GM18498 (cell line): Measurements from ENCODE around the gene PCSK5.

Experiments
- ATAC-seq: cut with Tn5 transposase; IDR thresholded peaks from one replicate; pipeline ENCODE4 v1.9.1; 2021; ENCODE audit warnings: mild to moderate bottlenecking, moderate library complexity; ENCODE audit not compliant: unreplicated experiment

The PCSK5 gene

DNA sequence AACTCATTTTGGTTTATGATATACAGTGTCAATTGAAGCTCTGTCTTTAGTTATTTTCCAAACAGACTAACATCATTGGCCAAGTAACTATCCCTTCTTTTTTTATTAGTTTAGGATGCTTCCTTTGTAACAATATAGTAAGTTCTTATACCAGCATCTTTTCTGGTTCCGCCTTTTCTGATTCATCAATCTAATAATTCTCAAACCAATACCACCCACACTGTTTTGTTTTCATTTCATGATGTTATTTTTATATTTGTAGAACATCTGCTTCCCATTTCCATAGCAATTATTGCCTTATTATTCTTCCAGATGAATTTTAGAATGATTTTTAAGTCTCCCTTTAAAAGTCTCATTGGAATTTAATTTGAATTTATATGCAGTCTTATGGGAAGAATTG lies 285.7 kb downstream of the PCSK5 start:
- ATAC-seq: no peak

GRCh38 chr9:76177931-76178330 lies 287.5 kb downstream of the PCSK5 start:
- no peak for ATAC-seq

GRCh38 chr9:76180541-76180940 lies 290.1 kb downstream of the PCSK5 start:
- no peak for ATAC-seq

DNA sequence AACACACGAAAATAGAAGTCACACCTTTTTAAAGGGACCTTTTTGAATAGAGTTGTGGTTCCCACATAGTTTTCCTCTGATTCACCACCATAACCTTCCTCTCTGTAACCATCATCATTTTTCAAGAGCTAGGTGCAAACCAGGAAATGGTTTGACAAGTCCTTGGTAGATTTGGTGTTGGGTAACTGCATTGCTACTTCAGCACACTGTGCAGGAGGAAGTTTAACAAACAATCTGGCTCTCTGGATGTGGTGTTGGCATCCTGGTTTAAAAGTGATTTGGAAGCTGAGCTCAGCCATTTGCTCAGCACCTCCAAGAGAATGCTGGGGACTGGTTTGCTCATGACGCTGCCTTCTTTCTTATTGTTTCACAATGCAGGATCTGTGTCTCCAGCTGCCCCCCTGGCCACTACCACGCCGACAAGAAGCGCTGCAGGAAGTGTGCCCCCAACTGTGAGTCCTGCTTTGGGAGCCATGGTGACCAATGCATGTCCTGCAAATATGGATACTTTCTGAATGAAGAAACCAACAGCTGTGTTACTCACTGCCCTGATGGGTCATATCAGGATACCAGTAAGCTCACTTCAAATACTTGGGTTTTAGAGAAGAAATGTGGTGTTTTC lies 290.7 kb downstream of the PCSK5 start:
- ATAC-seq: no peak

DNA sequence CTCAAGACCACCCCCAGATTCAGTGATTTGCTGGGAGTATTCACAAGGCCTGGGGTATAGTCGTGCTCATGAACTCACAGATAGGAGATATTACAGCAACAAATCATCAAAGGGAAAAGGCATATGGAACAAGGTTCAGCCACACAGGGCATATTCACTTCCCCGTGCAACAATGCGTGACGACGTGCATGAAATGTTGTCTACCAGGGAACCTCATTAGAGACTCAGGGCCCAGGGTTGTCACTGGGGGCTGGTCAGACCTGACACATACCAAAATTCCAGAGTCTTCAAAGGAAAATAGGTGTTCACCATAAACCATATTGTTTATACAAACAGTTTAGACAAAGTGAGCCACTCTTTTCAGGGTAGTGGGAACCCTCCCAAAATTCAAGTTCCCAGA lies 291.3 kb downstream of the PCSK5 start:
- no peak for ATAC-seq

DNA sequence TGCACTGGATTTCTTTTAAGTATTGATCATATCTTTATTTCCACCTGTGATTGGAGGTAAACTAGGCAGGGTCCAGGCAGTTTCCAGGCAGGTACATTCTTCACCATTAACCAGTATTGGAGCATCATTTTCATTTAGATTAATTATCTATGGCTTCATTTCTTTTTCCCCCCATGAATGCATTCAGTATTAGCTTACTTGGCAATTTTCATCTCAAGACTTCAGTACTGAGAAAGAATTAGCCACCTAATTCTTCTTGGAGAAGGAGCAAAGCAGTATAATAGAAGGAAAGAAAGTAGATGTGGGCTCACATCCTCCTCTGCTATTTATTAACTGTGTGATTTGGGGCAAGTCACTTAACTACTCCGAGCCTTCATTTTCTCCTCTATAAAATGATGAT lies 295.0 kb downstream of the PCSK5 start:
- no peak for ATAC-seq

GRCh38 chr9:76188286-76188685 lies 297.8 kb downstream of the PCSK5 start:
- no peak for ATAC-seq

DNA sequence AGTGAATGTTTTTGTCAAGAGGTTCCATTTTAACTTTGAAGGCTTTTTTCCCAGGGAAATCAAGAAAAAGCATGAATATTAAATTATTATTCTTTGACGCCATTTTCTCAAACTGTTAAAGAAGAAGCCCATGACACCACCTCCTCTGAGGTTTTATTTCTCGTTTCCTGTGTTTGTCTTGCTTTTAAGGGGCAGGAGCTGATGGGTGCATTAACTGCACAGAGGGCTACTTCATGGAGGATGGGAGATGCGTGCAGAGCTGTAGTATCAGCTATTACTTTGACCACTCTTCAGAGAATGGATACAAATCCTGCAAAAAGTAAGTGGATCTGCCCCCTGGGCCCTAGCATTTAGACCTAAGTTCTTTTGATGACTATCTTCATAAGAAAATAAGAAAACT lies 298.4 kb downstream of the PCSK5 start:
- ATAC-seq: no peak

- ATAC-seq: no peak
These were observed 301.0 kb downstream of the PCSK5 start for GRCh38 chr9:76191493-76191892.

DNA sequence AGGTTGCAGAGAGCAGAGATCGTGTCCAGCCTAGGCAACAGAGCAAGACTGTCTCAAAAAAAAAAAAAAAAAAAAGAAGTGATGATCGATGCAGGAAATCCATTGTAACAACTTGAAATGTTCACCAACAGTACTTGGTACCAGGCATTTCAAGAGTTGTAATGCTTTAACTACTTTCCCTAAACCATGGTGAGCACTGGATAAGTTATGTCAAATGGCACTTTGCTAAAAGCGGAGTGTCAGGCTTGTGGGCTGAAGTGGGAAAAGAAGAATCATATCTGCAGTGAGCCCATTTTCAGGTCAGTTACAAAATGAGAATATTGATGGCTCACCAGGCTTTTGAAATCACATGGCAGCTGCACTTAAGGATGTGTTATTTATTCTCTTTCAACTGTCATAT lies 301.5 kb downstream of the PCSK5 start:
- no peak for ATAC-seq

DNA sequence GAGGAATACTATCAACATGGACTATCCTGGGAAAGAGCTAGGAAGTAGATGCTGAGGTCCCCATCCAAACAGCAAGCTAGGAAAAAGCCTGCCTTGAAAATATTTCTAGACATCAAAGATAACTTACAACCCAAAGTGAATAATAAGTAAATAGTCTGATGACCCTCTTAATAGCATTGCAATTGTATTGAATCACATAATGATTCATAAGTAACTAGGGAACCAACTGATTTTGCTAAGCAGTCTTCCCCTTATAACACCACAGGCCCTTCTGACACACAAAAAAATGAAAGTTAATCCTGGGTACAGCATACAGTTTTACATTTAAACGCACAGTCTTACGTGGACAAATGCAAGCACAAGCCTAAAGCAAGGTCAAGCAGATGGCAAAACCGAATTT lies 304.4 kb downstream of the PCSK5 start:
- no peak for ATAC-seq

DNA sequence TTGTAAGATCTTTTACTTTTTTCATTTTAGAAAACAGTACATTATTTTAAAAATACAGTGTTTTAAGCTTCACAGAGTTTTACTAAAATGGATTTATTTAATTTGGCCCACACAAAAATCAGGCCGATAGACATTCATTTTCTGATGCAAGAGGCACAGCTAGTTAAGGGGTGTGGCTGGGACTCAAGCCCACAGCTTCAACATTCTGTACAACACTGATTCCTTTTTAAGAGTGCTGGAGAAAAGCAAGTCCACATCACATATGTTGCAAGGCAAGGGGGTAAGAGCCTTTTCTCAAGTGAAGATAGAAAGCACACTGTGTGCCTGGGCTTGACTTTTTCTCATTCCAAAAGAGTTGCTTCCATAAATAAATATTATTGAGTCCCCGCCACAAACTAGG lies 307.9 kb downstream of the PCSK5 start:
- no peak for ATAC-seq

DNA sequence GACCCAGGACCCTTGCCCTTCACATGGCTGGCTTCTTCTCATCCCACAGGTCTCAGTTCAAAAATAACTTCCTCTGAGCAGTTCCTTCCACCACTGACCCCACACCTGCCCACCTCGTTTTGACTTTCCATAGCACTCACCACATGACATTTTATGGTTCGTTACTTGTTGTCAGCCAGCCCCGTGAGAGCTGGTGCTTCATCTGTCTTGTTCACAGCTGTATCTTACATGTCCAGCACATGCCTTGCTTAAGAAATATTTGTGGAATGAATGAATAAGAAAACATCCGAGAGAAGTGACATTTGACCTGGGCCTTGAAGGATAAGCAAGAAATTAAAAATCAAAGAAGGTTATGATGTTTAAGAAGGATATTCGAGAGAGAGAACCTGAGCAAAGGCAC lies 309.8 kb downstream of the PCSK5 start:
- ATAC-seq: no peak

- ATAC-seq: no peak
These were observed 310.3 kb downstream of the PCSK5 start for GRCh38 chr9:76200745-76201144.

DNA sequence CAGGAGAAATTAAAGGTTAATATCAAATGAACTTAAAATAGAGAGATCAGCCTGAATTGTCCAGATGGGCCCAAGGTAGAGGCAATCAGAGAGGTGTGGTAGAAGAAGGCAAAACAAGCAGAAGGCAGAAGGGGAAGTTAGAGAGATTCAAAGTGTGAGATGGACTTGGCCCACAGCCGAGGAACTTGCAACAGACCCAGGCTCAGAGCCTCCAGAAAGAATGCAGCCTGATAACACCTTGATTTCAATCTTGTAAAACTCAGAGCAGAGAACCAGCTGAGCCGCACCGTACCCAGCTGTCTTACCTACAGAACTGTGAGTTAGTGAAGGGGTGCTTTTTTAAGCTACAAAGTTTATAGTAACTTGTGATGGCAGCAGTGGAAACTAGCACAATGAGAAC lies 312.9 kb downstream of the PCSK5 start:
- ATAC-seq: no peak

DNA sequence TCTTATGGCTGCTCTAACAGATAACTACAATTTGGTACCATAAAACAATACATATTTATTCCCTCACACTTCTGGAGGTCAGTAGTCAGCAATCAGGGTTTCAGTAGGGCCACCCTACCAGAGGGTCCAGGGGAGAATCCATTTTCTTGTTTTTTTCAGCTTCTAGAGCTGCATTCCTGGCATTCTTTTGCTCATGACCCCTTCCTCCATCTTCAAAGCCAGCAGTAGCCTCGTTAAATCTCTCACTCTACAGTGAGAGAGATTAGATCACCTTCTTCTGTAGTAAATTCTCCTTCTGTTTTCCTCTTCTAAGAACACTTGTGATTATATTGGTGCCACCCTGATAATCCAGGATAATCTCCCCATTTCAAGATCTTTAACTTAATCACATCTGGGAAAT lies 316.3 kb downstream of the PCSK5 start:
- ATAC-seq: no peak

GRCh38 chr9:76213751-76214150 lies 323.3 kb downstream of the PCSK5 start:
- ATAC-seq: no peak

DNA sequence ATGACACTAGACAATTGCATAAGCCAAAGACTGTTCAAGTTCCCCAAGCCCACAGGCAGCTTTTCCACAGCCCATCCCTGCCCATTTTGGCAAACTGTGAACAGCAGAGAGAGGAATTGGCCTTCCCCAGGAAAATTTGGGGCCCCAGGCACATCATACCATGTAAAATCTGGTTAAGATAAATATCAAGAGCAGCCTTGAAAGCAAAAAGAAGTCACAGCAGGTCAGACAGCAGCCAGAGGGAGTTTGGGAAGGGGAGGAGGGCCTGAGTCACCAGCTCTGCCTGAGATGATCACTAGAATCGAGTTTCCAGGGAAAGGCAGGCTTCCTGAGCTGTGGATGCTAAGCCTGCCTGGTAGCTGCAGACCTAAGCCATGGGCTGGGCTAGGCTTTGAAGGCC lies 324.6 kb downstream of the PCSK5 start:
- ATAC-seq: no peak

DNA sequence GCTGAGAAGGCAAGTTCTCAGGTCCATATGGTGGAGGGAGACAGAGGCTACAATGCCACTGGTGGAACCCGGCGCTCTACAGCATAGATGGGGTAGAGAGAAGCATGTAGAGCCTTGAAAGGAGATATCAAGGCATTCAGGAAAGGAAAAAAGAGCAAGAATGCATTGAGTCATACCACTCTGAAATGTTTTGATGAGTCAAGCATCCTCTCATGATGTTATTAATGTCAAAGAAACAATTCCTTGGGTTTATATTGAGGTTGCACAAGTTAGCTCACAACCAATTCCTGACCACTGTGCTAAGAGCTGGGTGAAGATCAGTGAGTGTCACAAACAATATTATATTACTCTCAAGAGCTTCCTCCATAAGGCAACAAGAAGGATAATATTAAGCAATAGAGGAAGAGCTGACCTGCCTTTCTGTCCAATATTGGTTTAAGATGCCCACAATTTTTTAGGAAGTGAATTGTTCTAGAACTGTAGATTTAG lies 325.7 kb downstream of the PCSK5 start:
- no peak for ATAC-seq

GRCh38 chr9:76218117-76218885 lies 327.8 kb downstream of the PCSK5 start:
- no peak for ATAC-seq

- no peak for ATAC-seq
These were observed 328.5 kb downstream of the PCSK5 start for GRCh38 chr9:76218886-76219445.

DNA sequence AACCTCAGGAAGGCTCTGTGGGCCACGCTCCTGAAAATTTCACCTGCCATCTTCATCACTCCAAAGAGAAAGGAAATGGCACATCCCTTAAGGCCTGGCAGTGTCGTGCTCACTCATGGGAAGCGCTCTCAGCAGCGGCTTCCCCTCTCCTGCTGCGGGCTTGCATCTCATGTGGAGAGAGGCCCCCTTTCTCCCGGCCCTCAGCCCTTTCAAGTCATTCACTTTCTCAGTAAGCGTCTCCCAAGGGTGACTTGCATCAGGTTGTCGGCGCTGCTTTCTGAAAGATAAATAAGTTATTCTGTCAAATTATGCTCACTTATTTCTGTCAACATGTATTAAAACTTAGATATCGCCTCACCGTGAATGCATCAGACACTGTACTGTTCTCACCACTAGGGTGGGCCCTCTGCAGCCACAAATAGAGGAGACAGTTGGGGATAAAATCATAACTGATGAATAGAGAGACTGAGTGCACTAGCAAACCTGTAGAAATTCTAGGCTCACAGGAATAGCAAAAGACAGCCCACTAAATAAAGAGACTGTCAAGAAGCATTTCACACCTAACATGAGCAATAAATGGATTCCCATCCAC lies 329.2 kb downstream of the PCSK5 start:
- ATAC-seq: no peak
